HepG2 (cell line): ENCODE data around the gene MAST1. TPM values are rescaled to one million over a fixed set of nuclear protein-coding genes. Genes with fewer than 3 reads are reported as not detected.

Experiments
- CTCF ChIP-seq: sonication (generic); formaldehyde crosslinking; IDR thresholded peaks from 2 replicates; pipeline ENCODE4 v1.5.0; 2020; ENCODE audit warnings: mild to moderate bottlenecking, missing genetic modification reagents, moderate library complexity
- LCORL ChIP-seq, 2 experiments: fragments of 450-650 bp in 1 of 2; sonication (generic) in 1 of 2; formaldehyde crosslinking in 1 of 2; IDR thresholded peaks; 2 replicates each; pipeline versions ENCODE4 v1.5.0 to v1.6.1; 2017 to 2020; ENCODE audit warnings: antibody characterized with exemption in 1 of 2, missing genetic modification reagents in 1 of 2
- NR3C1 ChIP-seq: sonication (generic); formaldehyde crosslinking; IDR thresholded peaks from 2 replicates; pipeline ENCODE4 v1.4.0; 2020; ENCODE audit warnings: missing genetic modification reagents
- PHF8 ChIP-seq: sonication (generic); formaldehyde crosslinking; IDR thresholded peaks from 2 replicates; pipeline ENCODE4 v1.5.0; 2020; ENCODE audit warnings: missing genetic modification reagents
- POLR2AphosphoS5 ChIP-seq: IDR thresholded peaks from 2 replicates; pipeline ENCODE4 v1.6.1; 2012; ENCODE audit warnings: low read depth, low read length
- RFX5 ChIP-seq: IDR thresholded peaks from 2 replicates; pipeline ENCODE4 v1.6.1; 2011; ENCODE audit warnings: low read depth, low read length, improper control_type of control experiment
- SAP130 ChIP-seq: IDR thresholded peaks from 2 replicates; pipeline ENCODE4 v1.6.1; 2016; ENCODE audit warnings: low read depth
- SOX13 ChIP-seq, 3 experiments: fragments of 450-650 bp in 1 of 3; sonication (generic) in 1 of 3; formaldehyde crosslinking in 1 of 3; IDR thresholded peaks in 2 of 3; conservative IDR thresholded peaks in 1 of 3; 2 replicates each; pipeline versions ENCODE4 v1.5.0 to v1.6.1; 2016 to 2020; ENCODE audit warnings: antibody characterized with exemption in 1 of 3, mild to moderate bottlenecking in 1 of 3, missing compliant biosample characterization in 1 of 3, missing genetic modification reagents in 1 of 3, moderate library complexity in 1 of 3
- SOX5 ChIP-seq: IDR thresholded peaks from 2 replicates; pipeline ENCODE4 v1.6.1; 2016; ENCODE audit warnings: borderline replicate concordance
- SP1 ChIP-seq, 2 experiments: fragments of 450-650 bp in 1 of 2; sonication (generic) in 1 of 2; formaldehyde crosslinking in 1 of 2; IDR thresholded peaks; 2 replicates each; pipeline versions ENCODE4 v1.4.0 to v1.6.1; 2016 to 2020; ENCODE audit warnings: missing genetic modification reagents in 1 of 2
- SP5 ChIP-seq: IDR thresholded peaks from 2 replicates; pipeline ENCODE4 v1.6.1; 2016; ENCODE audit warnings: low read depth, borderline replicate concordance
- TBP ChIP-seq: sonication (generic); formaldehyde crosslinking; IDR thresholded peaks from 2 replicates; pipeline ENCODE4 v1.5.0; 2020; ENCODE audit warnings: missing genetic modification reagents
- TBX2 ChIP-seq: sonication (generic); formaldehyde crosslinking; IDR thresholded peaks from 2 replicates; pipeline ENCODE4 v1.5.0; 2020; ENCODE audit warnings: missing genetic modification reagents, mild to moderate bottlenecking, borderline replicate concordance
- TMF1 ChIP-seq: sonication (generic); formaldehyde crosslinking; IDR thresholded peaks from 2 replicates; pipeline ENCODE4 v1.8.1; 2022; ENCODE audit warnings: low read depth, missing genetic modification reagents
- YEATS2 ChIP-seq: sonication (generic); formaldehyde crosslinking; IDR thresholded peaks from 2 replicates; pipeline ENCODE4 v1.4.0; 2020; ENCODE audit warnings: missing genetic modification reagents, borderline replicate concordance
- ZMYM2 ChIP-seq: sonication (generic); formaldehyde crosslinking; IDR thresholded peaks from 2 replicates; pipeline ENCODE4 v1.8.0; 2022; ENCODE audit warnings: mild to moderate bottlenecking, missing genetic modification reagents
- ZNF205 ChIP-seq: IDR thresholded peaks from 2 replicates; pipeline ENCODE4 v1.6.1; 2018; ENCODE audit warnings: missing biosample characterization, missing genetic modification reagents
- ZNF350 ChIP-seq: sonication (generic); formaldehyde crosslinking; IDR thresholded peaks from 2 replicates; pipeline ENCODE4 v1.4.0; 2020; ENCODE audit warnings: mild to moderate bottlenecking, low read depth, missing genetic modification reagents, borderline replicate concordance
- ZNF362 ChIP-seq: sonication (generic); formaldehyde crosslinking; IDR thresholded peaks from 2 replicates; pipeline ENCODE4 v1.4.0; 2020; ENCODE audit warnings: missing genetic modification reagents, mild to moderate bottlenecking, borderline replicate concordance
- ZNF513 ChIP-seq: sonication (generic); formaldehyde crosslinking; conservative IDR thresholded peaks from 2 replicates; pipeline ENCODE4 v1.5.0; 2020; ENCODE audit warnings: missing genetic modification reagents
- polyA plus RNA-seq, 8 experiments: library from polyadenylated mRNA; depleted of rRNA in 3 of 8; stranded (reverse) in 7 of 8; unstranded in 1 of 8; fragments of >200 nt; fragmentation: Illumina TruSeq in 4 of 8; extraction: Trizol in 4 of 8; gene quantifications; 2 replicates each; pipeline versions ENCODE4 v1.2.1 to v1.2.3, GENCODE V29; 2011 to 2016; ENCODE audit warnings: low read depth in 4 of 8, missing spikeins in 1 of 8, mixed read lengths in 1 of 8; ENCODE audit not compliant: insufficient read depth in 1 of 8
- total RNA-seq, 5 experiments: library from RNA; depleted of rRNA; stranded (reverse); fragments of >200 nt; fragmentation: Illumina TruSeq; extraction: Trizol; gene quantifications; 2 replicates each; pipeline ENCODE4 v1.2.3, GENCODE V29; 2016; ENCODE audit warnings: low read depth in 1 of 5

MAST1 gene
- total and polyA plus RNA-seq, 2 of the 13 experiments (the other 11 are each of a cell fraction or from before 2014, with no cell fraction given) = 0.73 to 4.7 TPM

GRCh38 chr19:12881172-12881808 is 43.0 kb downstream of the MAST1 start, which contains the start of gene DNASE2 (continued):
- TF ChIP-seq ZNF513 (CRISPR knock-in tag) (no peak), ZNF362 (CRISPR knock-in tag) (peak; percentile 63; the same call in 1 of the 2 replicates), SP5 (peak; percentile 24; the same call in 1 of the 2 replicates), PHF8 (CRISPR knock-in tag) (peak; percentile 56), TMF1 (CRISPR knock-in tag) (no peak), SAP130 (peak; percentile 60), YEATS2 (CRISPR knock-in tag) (peak; percentile 47; the same call in 1 of the 2 replicates), LCORL (IDR thresholded peaks at IDR 0.05) (no peak), LCORL (CRISPR knock-in tag; IDR thresholded peaks at IDR 0.05) (peak; percentile 48; the same call in 1 of the 2 replicates), ZNF350 (CRISPR knock-in tag) (peak; percentile 24; the same call in 1 of the 2 replicates), POLR2AphosphoS5 (0 out of 2 replicates have a peak, but pooled peaks have one; percentile 23), RFX5 (peak; percentile 83), NR3C1 (CRISPR knock-in tag) (no peak), SP1 (IDR thresholded peaks at IDR 0.05) (no peak), SP1 (CRISPR knock-in tag; IDR thresholded peaks at IDR 0.05) (peak; percentile 64; the same call in 1 of the 2 replicates), ZNF205 (0 out of 2 replicates have a peak, but pooled peaks have one; percentile 35), TBP (no peak), ZMYM2 (CRISPR knock-in tag) (no peak), TBX2 (CRISPR knock-in tag) (peak; percentile 19; the same call in 1 of the 2 replicates), CTCF (CRISPR knock-in tag) (peak; percentile 25; the same call in 1 of the 2 replicates), SOX13 (IDR thresholded peaks at IDR 0.05) (no peak), SOX13 (CRISPR knock-in tag; conservative IDR thresholded peaks at IDR 0.05 in 1 of 2, IDR thresholded peaks at IDR 0.05 in 1 of 2) (no peak), SOX5 (CRISPR knock-in tag) (no peak)
- TF ChIP-seq, all 625 proteins: peak for 40
